ENCODE measurements around the gene MTMR3.

Gene MTMR3

GRCh38 chr22:30078320-30079311 is 195.6 kb downstream of the MTMR3 start:
- H3K4me1 ChIP-seq (ENCODE audit: control insufficient read depth, insufficient read depth, low read length) = no peaks in the 10 kb centered on the region
- WGBS, 2 experiments = 85 to 88% methylated on average over 9 to 10 of the region's 10 CpGs
- no peaks in the 10 kb centered on the region for H3K9me3 ChIP-seq (ENCODE audit: control insufficient read depth, low read length)
- no peak overlapping the region for H3K27ac ChIP-seq (ENCODE audit: insufficient read depth, low read depth, low read length, poor library complexity, severe bottlenecking)
- H3K27me3 ChIP-seq (ENCODE audit: control insufficient read depth, insufficient read depth, low read length, poor library complexity, severe bottlenecking) = peaks cover 3% of the 10 kb centered on the region
- H3K36me3 ChIP-seq (ENCODE audit: control insufficient read depth, insufficient read depth, low read length) = no peaks in the 10 kb centered on the region
- no peak overlapping the region for H3K4me3 ChIP-seq (ENCODE audit: insufficient read depth, low read depth, low read length)

GRCh38 chr22:30079952-30080533 is 197.1 kb downstream of the MTMR3 start, which contains the start of gene HORMAD2:
Gene HORMAD2 (plus strand): TSS chr22:30080464. CDS start chr22:30093953, 13,489 bp downstream.
- H3K27me3 ChIP-seq (ENCODE audit: control insufficient read depth, insufficient read depth, low read length, poor library complexity, severe bottlenecking) = peaks cover 3% of the 10 kb centered on the region
- H3K4me3 ChIP-seq (ENCODE audit: insufficient read depth, low read depth, low read length) = no peak within 1 kb of the TSS
- no peaks in the 10 kb centered on the region for H3K4me1 ChIP-seq (ENCODE audit: control insufficient read depth, insufficient read depth, low read length)
- no peak within 1 kb of the TSS for H3K27ac ChIP-seq (ENCODE audit: insufficient read depth, low read depth, low read length, poor library complexity, severe bottlenecking)
- H3K9me3 ChIP-seq (ENCODE audit: control insufficient read depth, low read length) = no peaks in the 10 kb centered on the region
- WGBS, 2 experiments = 77 to 82% methylated on average over 53 of the region's 53 CpGs
- no peaks in the 10 kb centered on the region for H3K36me3 ChIP-seq (ENCODE audit: control insufficient read depth, insufficient read depth, low read length)
